ENCODE results near the gene PAPPA2. TPM values are rescaled to one million over a fixed set of nuclear protein-coding genes. Genes with fewer than 3 reads are reported as not detected.

PAPPA2 gene
- total RNA-seq, 4 donors from 2014 or later, result 0.23 to 0.51 (median 0.34) TPM

- Histone ChIP-seq H3K27ac (no peak overlapping the region), H3K4me1 (no peaks in the 10 kb centered on the region), H3K9me3 (no peaks in the 10 kb centered on the region), H3K27me3 (no peaks in the 10 kb centered on the region), H3K4me3 (no peak overlapping the region), H3K36me3 (no peaks in the 10 kb centered on the region)
- TF ChIP-seq CTCF (IDR thresholded peaks at IDR 0.05), result no peak
- no peak for TF ChIP-seq POLR2A (IDR thresholded peaks at IDR 0.05)
- no peak for TF ChIP-seq EP300 (IDR thresholded peaks at IDR 0.05)
- WGBS, result 85% methylated on average over 1 of the region's 1 CpG
- DNase-seq (ENCODE audit: low spot score in 2 of 2), result no peak
Observed at GRCh38 chr1:176603696-176604095, 140.7 kb downstream of the PAPPA2 start.

GRCh38 chr1:176604461-176604860 is 141.5 kb downstream of the PAPPA2 start:
- 58% methylated on average over 2 of the region's 2 CpGs for WGBS
- no peaks in the 10 kb centered on the region for H3K9me3 ChIP-seq
- H3K36me3 ChIP-seq, result no peaks in the 10 kb centered on the region
- H3K27ac ChIP-seq, result no peak overlapping the region
- no peak for DNase-seq (ENCODE audit: low spot score in 2 of 2)
- TF ChIP-seq CTCF (IDR thresholded peaks at IDR 0.05) (no peak), POLR2AphosphoS5 (IDR thresholded peaks at IDR 0.05) (no peak), POLR2A (IDR thresholded peaks at IDR 0.05) (no peak), EP300 (IDR thresholded peaks at IDR 0.05) (no peak)
- H3K4me3 ChIP-seq, result no peak overlapping the region
- H3K27me3 ChIP-seq, result no peaks in the 10 kb centered on the region
- no peaks in the 10 kb centered on the region for H3K4me1 ChIP-seq

- 69% methylated on average over 1 of the region's 1 CpG for WGBS
Observed at GRCh38 chr1:176605176-176605575, 142.2 kb downstream of the PAPPA2 start.

GRCh38 chr1:176609556-176610408 is 146.8 kb downstream of the PAPPA2 start:
- H3K9me3 ChIP-seq, result no peaks in the 10 kb centered on the region
- no peaks in the 10 kb centered on the region for H3K4me1 ChIP-seq
- WGBS, result 71% methylated on average over 3 of the region's 3 CpGs
- no peak for TF ChIP-seq POLR2A (IDR thresholded peaks at IDR 0.05)
- no peak for TF ChIP-seq CTCF (IDR thresholded peaks at IDR 0.05)
- no peak for TF ChIP-seq EP300 (IDR thresholded peaks at IDR 0.05)
- no peak for TF ChIP-seq POLR2AphosphoS5 (IDR thresholded peaks at IDR 0.05)
- H3K36me3 ChIP-seq, result no peaks in the 10 kb centered on the region
- no peak overlapping the region for H3K4me3 ChIP-seq
- no peak overlapping the region for H3K27ac ChIP-seq
- DNase-seq (ENCODE audit: low spot score in 2 of 2), result no peak
- no peaks in the 10 kb centered on the region for H3K27me3 ChIP-seq

More at GRCh38 chr1:176605176-176605575, 142.2 kb downstream of the PAPPA2 start:
- TF ChIP-seq CTCF (IDR thresholded peaks at IDR 0.05) (no peak), POLR2AphosphoS5 (IDR thresholded peaks at IDR 0.05) (no peak), POLR2A (IDR thresholded peaks at IDR 0.05) (no peak), EP300 (IDR thresholded peaks at IDR 0.05) (no peak)
- Histone ChIP-seq H3K4me3 (no peak overlapping the region), H3K36me3 (no peaks in the 10 kb centered on the region), H3K27ac (no peak overlapping the region), H3K4me1 (no peaks in the 10 kb centered on the region), H3K27me3 (no peaks in the 10 kb centered on the region), H3K9me3 (no peaks in the 10 kb centered on the region)
- no peak for DNase-seq (ENCODE audit: low spot score in 2 of 2)

- H3K4me3 ChIP-seq, result no peak overlapping the region
- H3K9me3 ChIP-seq, result no peaks in the 10 kb centered on the region
- no peaks in the 10 kb centered on the region for H3K27me3 ChIP-seq
- DNase-seq (ENCODE audit: low spot score in 2 of 2), result no peak
- H3K27ac ChIP-seq, result no peak overlapping the region
- no peaks in the 10 kb centered on the region for H3K36me3 ChIP-seq
- 66% methylated on average over 4 of the region's 4 CpGs for WGBS
- TF ChIP-seq EP300 (IDR thresholded peaks at IDR 0.05) (no peak), CTCF (IDR thresholded peaks at IDR 0.05) (no peak), POLR2A (IDR thresholded peaks at IDR 0.05) (no peak), POLR2AphosphoS5 (IDR thresholded peaks at IDR 0.05) (no peak)
- H3K4me1 ChIP-seq, result no peaks in the 10 kb centered on the region
Observed at GRCh38 chr1:176612791-176613190, 149.8 kb downstream of the PAPPA2 start.
